Superior temporal gyrus (tissue), 1 donor: ENCODE results near the gene PDS5B.
"Not testable (repeated sequence)": the region's sequence is repeated elsewhere in the genome, so short reads cannot be mapped to it uniquely, and the experiment has no call there.

Source experiments
- DNase-seq: peaks from one replicate; pipeline ENCODE4 v3.0.0-alpha.2; 2016; ENCODE audit errors: extremely low spot score

PDS5B gene

DNA sequence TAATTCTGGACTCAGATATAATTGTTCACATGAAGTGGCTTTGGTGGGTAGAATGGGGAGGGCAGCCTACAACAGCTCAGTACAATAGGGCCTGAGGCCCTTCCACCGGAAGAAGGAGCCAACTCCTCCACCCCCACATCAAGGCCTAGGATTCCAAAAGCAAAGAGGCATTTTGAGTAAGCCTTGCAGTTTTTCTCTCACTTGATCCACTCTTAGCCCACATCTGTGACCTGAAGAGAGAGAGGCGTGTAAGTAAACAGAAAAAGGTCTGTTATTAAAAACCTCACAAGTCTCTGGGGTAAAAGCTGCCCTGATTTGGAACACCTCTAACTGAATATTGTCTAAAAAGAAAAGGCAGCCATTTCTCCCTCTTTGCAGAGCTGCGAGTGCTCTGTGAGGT is 215.9 kb downstream of the PDS5B start:
- DNase-seq = no peak

DNA sequence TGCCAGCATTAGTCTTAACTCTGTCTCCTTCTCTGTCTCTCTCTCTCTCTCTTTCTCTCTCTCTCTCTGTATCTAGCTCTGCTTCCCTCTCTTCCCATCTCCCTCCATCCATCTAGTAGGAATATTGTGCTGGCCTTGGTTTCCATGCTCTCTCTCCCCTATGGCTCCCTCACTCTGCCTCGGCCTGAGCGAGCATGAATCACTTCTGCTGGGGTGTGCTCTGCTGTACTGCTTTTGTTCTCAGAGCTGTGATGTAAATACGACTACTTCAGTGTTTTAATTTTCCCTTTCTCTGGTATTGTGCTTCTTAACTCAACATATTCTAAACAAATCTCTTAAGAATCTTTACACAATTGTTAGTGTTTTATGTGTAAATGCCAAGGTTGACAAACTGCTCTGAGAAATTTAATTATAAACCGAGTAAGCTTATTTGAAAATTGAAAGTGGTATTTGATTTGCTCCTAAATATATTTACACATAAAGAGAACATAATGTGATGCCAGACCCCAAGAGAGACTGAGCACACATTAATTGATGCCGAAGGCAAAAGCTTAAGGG is 218.5 kb downstream of the PDS5B start:
- no peak for DNase-seq

DNA sequence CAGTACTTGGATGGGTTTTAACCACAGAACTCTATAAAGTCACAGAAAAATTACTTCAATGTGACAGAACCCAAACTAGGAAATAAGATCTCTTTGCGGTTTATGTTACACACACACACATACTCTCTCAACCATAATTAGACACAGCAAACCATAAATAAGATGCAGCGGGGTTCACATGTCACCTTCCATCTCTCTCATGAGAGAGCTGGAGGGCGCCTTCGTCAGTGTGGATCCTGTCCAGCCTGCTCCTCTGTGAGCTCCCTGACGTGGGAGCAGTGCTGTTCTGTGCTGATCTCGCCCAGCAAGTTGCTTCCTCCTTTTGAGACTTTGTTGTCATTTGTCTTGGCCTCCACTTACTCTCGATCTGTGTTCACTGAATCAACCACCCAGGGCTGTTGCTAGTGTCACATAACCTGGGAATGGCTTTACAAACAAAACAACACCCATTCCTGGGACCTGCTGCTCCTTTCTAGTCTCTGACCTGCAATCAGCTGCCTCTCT is 225.1 kb downstream of the PDS5B start:
- DNase-seq = no peak

DNA sequence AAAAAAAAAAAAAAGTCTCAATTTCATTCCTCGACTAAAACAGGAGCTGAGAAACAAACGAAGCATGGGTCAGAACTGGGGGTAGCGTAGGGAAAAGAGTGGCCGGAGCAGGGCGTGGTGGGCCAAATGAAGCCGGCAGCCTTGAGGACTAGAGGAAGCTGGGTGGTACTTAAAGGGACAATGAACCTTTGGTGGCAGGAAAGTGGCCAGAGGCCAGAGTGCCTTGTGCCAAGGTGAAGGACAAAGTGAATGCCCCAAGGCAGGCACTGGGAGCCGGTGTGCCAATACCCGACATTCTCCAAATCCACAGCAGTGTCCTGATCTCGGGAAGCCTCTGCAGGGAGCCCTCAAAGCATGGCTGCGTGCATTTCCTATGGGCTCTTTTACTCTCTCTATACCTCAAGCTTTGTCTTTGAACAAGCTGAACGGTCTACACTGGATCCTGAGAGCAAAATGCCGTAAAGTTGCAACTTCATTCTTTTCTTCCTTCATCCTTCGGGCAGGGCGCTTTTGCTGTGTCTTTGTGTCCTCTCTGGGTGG is 235.0 kb downstream of the PDS5B start:
- no peak for DNase-seq

DNA sequence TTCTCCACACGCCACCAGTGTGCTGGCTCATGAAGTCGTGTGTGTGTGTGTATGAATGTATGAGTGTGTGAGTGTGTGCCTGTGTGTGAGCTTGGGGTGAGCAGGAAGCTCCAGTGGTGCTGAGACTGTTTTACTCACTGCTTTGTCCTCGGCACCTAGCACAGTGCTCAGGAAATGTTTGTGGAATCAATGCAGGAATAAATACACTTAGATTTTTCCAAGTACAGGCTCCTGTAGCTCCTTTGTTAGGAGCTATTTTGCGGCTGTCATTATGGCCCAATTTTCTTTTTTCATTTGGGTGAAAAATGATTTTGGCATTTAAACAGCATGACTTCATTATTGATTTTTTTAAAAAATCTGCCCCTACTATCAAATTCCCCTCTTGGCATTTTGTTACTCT is 236.5 kb downstream of the PDS5B start:
- DNase-seq = no peak

DNA sequence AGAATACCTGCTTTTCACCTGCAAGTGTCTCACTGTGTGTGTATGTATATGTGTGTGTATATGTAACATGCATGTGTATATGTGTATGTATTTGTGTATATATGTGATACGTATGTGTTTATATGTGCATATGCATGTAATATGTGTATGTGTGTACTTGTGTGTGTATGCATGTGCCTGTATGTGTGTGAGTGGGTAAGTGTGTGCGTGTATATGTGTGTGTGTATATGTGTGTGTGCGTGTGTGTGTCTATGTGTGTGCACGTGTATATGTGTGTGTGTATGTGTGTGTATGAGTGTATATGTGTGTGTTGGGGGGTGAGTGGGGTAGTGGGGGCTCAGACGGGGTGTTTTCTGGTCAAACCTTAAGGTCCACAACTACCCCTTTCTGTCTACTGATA is 237.3 kb downstream of the PDS5B start:
- no peak for DNase-seq

DNA sequence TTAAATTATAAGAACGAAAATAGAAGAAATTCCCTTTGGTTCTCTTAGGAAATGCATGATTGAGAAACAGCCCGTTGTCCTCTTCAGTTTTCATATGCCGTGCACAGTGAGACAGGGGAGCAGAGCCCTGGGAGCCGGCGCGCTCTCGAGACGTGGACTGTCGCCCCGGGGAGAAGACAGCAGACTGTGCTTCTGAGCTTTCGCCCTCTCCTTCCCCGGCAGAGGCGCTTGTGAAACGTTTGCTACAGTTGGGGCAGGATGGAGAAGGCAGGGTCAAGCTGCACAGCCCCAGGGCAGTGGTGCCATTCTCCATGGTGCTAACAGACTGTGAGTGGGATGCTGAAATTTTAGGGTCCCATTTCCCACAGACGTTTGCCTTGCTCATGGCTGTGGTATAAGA is 237.8 kb downstream of the PDS5B start:
- no peak for DNase-seq

DNA sequence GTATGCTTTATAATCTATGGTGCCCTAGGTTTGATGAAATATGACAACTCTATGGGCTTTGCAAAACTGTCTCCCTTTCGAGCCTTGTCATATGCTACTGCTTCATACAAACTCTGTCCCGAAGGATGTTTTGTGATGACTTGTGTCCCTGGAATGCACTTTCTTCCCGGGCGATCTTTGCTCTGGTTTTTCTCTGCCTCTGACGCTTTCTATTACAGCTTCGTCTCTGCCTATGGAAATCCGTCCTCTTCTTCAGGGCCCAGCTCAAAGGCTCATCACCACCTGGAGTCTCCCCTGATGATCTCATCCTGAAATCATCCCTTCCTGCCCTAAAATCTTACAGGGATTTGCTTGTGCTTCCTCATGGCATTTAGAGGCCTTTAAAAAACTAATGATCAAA is 238.4 kb downstream of the PDS5B start:
- no peak for DNase-seq

DNA sequence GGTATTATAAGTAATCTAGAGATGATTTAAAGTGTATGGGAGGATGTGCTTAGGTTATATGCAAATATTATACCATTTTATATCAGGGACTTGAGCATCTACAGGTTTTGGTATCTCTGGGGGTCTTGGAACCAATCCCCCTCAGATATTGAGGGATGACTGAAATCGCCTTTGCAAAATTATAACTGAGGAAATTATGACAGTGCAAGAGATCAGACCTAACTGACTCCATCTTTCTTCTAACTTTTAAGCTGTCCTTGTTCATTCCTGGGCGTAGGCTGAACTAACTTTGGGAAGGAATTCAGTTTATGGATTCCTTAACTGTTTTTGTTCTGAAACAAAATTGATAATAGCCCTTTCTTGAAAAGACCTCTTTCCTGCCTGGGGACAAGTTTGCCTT is 239.2 kb downstream of the PDS5B start:
- no peak for DNase-seq

DNA sequence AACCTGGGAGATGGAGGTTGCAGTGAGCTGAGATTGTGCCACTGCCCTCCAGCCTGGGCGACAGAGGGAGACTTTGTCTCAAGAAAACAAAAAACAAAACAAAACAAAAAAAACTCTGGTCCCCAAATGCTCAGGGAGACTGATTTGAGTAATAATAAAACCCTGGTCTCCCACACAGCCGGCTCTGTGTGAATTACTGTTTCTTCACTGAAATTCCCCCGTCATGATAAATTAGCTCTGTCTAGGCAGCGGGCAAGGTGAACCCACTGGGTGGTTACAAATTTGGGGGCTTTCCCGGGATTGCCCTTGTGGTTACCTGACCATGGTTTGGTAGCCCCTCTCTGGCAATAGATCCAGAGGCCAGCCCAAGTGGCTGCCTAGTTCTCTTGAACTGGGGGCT is 240.1 kb downstream of the PDS5B start:
- DNase-seq = not testable (repeated sequence)
